ENCODE data around the gene AOPEP. TPM values are rescaled to one million over a fixed set of nuclear protein-coding genes. Genes with fewer than 3 reads are reported as not detected.

The AOPEP gene
- total RNA-seq, 1 donor from 2014 or later: 79.7 TPM

DNA sequence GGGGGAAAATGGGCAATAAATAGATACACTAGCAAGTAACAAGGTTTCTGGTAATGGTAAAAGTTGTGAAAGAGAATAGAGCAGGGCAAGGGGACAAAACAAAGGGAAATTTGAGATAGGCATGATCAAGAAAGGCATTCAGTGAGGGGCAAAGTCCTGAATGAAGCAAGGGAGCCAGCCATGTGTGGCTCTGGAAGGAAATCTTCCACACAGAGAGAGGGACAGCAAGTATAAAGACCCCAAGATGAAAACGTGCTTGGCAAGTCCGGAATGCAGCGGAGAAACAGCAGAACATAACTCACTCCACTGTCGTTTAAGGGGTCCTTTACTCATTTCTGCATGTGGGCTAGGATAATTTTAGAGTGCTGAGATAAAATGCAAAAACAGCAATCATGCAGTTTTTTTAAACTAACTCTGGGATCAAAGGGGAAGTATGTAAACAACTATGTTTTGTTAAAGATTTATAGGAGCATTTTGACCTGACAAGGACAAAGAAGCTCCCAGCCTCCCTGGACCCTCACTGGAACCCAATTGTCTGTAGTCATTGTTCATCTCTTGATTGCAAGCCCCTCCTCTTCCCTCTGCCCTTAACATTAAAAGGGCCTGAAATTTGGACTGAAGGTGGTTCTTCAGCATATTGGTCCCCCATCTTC lies 22.9 kb upstream of the AOPEP start:
- ATAC-seq: no peak
- H3K4me3 ChIP-seq: no peak overlapping the region
- no peak overlapping the region for H3K27ac ChIP-seq
- TF ChIP-seq, protein P1, sequence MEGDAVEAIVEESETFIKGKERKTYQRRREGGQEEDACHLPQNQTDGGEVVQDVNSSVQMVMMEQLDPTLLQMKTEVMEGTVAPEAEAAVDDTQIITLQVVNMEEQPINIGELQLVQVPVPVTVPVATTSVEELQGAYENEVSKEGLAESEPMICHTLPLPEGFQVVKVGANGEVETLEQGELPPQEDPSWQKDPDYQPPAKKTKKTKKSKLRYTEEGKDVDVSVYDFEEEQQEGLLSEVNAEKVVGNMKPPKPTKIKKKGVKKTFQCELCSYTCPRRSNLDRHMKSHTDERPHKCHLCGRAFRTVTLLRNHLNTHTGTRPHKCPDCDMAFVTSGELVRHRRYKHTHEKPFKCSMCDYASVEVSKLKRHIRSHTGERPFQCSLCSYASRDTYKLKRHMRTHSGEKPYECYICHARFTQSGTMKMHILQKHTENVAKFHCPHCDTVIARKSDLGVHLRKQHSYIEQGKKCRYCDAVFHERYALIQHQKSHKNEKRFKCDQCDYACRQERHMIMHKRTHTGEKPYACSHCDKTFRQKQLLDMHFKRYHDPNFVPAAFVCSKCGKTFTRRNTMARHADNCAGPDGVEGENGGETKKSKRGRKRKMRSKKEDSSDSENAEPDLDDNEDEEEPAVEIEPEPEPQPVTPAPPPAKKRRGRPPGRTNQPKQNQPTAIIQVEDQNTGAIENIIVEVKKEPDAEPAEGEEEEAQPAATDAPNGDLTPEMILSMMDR (IDR thresholded peaks at IDR 0.05): no peak
- no peak for DNase-seq
- no peaks in the 10 kb centered on the region for H3K27me3 ChIP-seq
- intact Hi-C loops (cut with DNase I): no loop called here
- no peaks in the 10 kb centered on the region for H3K9me3 ChIP-seq
- H3K36me3 ChIP-seq: no peaks in the 10 kb centered on the region
- H3K4me1 ChIP-seq: no peaks in the 10 kb centered on the region

DNA sequence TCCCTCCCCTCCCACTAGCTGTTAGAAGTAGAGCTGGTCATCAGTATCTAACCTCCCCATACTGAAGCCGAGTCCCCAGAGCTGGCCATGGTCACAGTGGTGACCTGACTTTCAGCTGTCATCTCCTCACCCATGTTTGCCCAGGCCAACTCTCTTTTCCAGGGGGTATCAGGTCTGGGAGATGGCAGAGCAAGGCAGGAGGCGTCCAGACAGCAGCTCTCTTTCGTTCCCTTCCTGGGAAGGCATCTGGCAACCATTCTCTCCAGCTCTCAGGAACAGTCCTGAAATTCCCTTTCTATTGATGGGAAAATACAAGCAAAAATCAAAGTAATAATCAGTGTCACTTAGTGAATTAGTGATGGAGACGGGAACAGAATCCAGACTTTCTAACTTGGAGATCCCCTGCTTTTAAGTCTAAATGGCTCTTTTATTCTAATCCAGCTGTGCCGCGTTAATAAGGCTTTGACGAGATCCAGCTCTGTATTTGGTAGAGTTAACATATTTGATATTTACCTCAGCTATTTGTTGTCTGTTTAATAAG lies 21.3 kb upstream of the AOPEP start:
- no peak overlapping the region for H3K4me3 ChIP-seq
- intact Hi-C loops (cut with DNase I): no loop called here
- H3K4me1 ChIP-seq: no peaks in the 10 kb centered on the region
- H3K9me3 ChIP-seq: no peaks in the 10 kb centered on the region
- TF ChIP-seq, protein P1 (IDR thresholded peaks at IDR 0.05): no peak
- DNase-seq (no peak), ATAC-seq (no peak)
- H3K27ac ChIP-seq: no peak overlapping the region
- no peaks in the 10 kb centered on the region for H3K27me3 ChIP-seq
- H3K36me3 ChIP-seq: no peaks in the 10 kb centered on the region

DNA sequence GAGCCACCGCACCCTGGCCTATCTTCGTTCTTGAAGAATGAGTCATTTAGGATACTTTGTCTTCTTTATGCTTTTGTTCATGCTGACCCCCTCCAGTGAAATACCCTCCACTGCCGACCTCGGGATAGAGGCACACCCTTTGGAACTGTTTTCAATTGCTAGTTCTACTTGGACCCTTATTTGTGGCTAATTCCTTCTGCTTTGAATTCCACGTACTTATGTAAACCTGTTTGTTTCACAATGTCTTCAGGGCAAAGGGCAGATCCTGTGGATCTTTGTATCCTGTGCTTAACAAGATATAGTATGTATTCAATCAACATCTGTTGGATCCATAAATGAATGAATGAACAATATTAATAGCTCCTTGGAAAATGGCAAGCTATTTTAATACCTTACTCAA lies 19.6 kb upstream of the AOPEP start:
- DNase-seq (no peak), ATAC-seq (no peak)
- H3K27ac ChIP-seq: no peak overlapping the region
- intact Hi-C loops (cut with DNase I): no loop called here
- TF ChIP-seq, protein P1 (IDR thresholded peaks at IDR 0.05): no peak
- H3K27me3 ChIP-seq: no peaks in the 10 kb centered on the region
- no peaks in the 10 kb centered on the region for H3K4me1 ChIP-seq
- no peak overlapping the region for H3K4me3 ChIP-seq
- H3K9me3 ChIP-seq: no peaks in the 10 kb centered on the region
- no peaks in the 10 kb centered on the region for H3K36me3 ChIP-seq

DNA sequence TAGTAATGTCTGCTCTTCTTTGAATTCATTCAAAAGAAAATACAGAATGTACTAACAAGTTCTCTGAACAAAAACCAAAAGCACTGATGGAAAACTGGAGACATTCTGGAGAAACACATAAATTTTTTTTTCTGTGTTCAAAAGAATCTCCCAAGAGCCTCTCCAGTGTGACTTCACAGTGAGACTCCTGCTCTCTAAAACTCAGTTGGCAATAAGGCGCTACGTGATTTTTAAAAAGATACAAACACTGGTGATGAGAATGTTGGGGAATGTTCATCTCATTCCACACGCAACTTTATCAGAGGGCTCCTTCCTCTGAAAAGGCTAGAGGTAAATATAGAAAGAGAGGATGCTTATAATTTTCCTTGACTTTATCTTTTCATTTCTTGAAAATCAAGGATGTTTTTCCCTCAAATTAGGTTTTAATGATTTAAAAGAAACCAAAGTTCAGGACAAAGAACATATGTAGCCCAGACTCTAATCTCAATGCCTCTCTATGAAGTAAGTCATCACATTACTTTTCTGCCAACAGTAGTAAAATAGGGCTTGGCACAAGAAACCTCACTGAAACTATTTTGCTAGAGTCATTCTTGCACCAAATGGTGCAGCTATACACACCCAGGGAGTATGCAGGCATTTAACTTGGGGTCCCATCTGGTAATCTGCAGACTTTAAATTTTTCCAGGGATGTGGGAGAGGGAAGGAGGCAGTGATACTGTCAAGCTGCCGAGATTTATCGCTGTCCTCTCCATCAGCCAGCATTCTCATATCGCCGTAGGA lies 12.9 kb upstream of the AOPEP start:
- TF ChIP-seq, protein P1 (IDR thresholded peaks at IDR 0.05): no peak
- no peak overlapping the region for H3K4me3 ChIP-seq
- no peak for ATAC-seq
- H3K36me3 ChIP-seq: no peaks in the 10 kb centered on the region
- H3K27ac ChIP-seq: no peak overlapping the region
- DNase-seq: no peak
- H3K27me3 ChIP-seq: no peaks in the 10 kb centered on the region
- no peaks in the 10 kb centered on the region for H3K4me1 ChIP-seq
- intact Hi-C loops (cut with DNase I): no loop called here
- no peaks in the 10 kb centered on the region for H3K9me3 ChIP-seq

DNA sequence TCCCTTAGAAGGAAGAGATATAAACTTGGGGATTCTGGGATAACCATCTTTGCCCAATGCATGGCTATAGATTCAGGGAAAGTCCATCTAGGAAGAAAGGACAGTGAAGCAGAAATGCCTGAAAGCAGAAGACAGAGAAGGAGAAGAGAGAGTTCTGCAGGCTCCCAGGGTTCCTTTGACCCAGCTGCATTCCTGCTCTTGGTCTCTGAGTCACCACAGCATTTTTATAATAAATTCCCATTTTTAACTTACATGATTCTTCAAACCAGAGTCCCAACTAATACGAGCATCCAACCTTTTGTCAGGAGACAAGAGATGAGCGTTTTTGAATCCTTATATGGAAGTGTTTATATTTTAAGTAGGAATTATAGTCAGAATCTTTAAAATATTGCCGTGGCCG lies 12.0 kb upstream of the AOPEP start:
- ATAC-seq (no peak), DNase-seq (no peak)
- Histone ChIP-seq H3K4me1 (no peaks in the 10 kb centered on the region), H3K9me3 (no peaks in the 10 kb centered on the region), H3K4me3 (no peak overlapping the region), H3K36me3 (no peaks in the 10 kb centered on the region), H3K27me3 (no peaks in the 10 kb centered on the region), H3K27ac (no peak overlapping the region)
- TF ChIP-seq, protein P1 (IDR thresholded peaks at IDR 0.05): no peak
- intact Hi-C loops (cut with DNase I): no loop called here

Measured in upper lobe of right lung (tissue), 1 donor.